MM.1S (cell line): ENCODE results near the gene CBX8.

Experiments
- DNase-seq: peaks from one replicate; pipeline ENCODE4 v3.0.0-alpha.2; 2015
- H2AFZ ChIP-seq: fragments of 300-600 bp; sonication (generic); 2 replicates; pipeline ENCODE4 v1.6.0; 2016; ENCODE audit warnings: antibody characterized with exemption, low read length
- H3F3A ChIP-seq: fragments of 300-600 bp; sonication (generic); 2 replicates; pipeline ENCODE4 v1.6.1; 2016; ENCODE audit warnings: mild to moderate bottlenecking, antibody characterized with exemption, low read length, moderate library complexity, mixed read lengths; ENCODE audit not compliant: insufficient read depth
- H3K27ac ChIP-seq: fragments of 300-600 bp; sonication (generic); 2 replicates; pipeline ENCODE4 v1.5.1; 2016; ENCODE audit warnings: mild to moderate bottlenecking, low read length
- H3K27me3 ChIP-seq: fragments of 300-600 bp; sonication (generic); replicated peaks from 2 replicates; pipeline ENCODE4 v1.6.0; 2016; ENCODE audit warnings: low read length; ENCODE audit not compliant: insufficient read depth
- H3K36me3 ChIP-seq: fragments of 300-600 bp; sonication (generic); replicated peaks from 2 replicates; pipeline ENCODE4 v1.6.1; 2016; ENCODE audit warnings: mild to moderate bottlenecking, low read length, mixed read lengths; ENCODE audit not compliant: insufficient read depth
- H3K4me1 ChIP-seq: fragments of 300-600 bp; sonication (generic); 2 replicates; pipeline ENCODE4 v1.6.1; 2016; ENCODE audit warnings: low read length, mixed read lengths
- H3K4me2 ChIP-seq: fragments of 300-600 bp; sonication (generic); 2 replicates; pipeline ENCODE4 v1.6.0; 2016; ENCODE audit warnings: low read depth, low read length
- H3K4me3 ChIP-seq: fragments of 300-600 bp; sonication (generic); 2 replicates; pipeline ENCODE4 v1.5.1; 2016; ENCODE audit warnings: low read length, mixed read lengths
- H3K79me2 ChIP-seq: fragments of 300-600 bp; sonication (generic); 2 replicates; pipeline ENCODE4 v1.6.1; 2016; ENCODE audit warnings: mixed run types, low read length, mixed read lengths
- H3K9ac ChIP-seq: fragments of 300-600 bp; sonication (generic); 2 replicates; pipeline ENCODE4 v1.6.1; 2016; ENCODE audit warnings: low read length, mixed read lengths
- H3K9me2 ChIP-seq: fragments of 300-600 bp; sonication (generic); replicated peaks from 2 replicates; pipeline ENCODE4 v1.6.1; 2016; ENCODE audit warnings: mild to moderate bottlenecking, low read length, mixed read lengths; ENCODE audit not compliant: insufficient read depth
- H3K9me3 ChIP-seq: fragments of 300-600 bp; sonication (generic); replicated peaks from 2 replicates; pipeline ENCODE4 v1.6.1; 2016; ENCODE audit warnings: mild to moderate bottlenecking, low read length, mixed read lengths; ENCODE audit not compliant: insufficient read depth
- H4K20me1 ChIP-seq: fragments of 300-600 bp; sonication (generic); 2 replicates; pipeline ENCODE4 v1.6.1; 2016; ENCODE audit warnings: mild to moderate bottlenecking, low read length, moderate library complexity, mixed read lengths; ENCODE audit not compliant: insufficient read depth
- CTCF ChIP-seq: fragments of 300-600 bp; sonication (generic); IDR thresholded peaks from 2 replicates; pipeline ENCODE4 v1.5.1; 2016; ENCODE audit warnings: antibody characterized with exemption, low read length, mixed read lengths
- EZH2 ChIP-seq: fragments of 300-600 bp; sonication (generic); optimal IDR thresholded peaks from 2 replicates; pipeline ENCODE3; 2017; ENCODE audit warnings: low read depth, mild to moderate bottlenecking, antibody characterized with exemption, low read length, mixed read lengths
- EZH2phosphoT487 ChIP-seq: fragments of 300-600 bp; sonication (generic); IDR thresholded peaks from 2 replicates; pipeline ENCODE4 v1.6.1; 2018; ENCODE audit warnings: antibody characterized with exemption, low read length

Gene CBX8

GRCh38 chr17:79790805-79791734 is 5.8 kb downstream of the CBX8 start:
- Histone ChIP-seq H3K9me3 (no peaks in the 10 kb centered on the region), H3K4me2 (no peak overlapping the region), H4K20me1 (no peaks in the 10 kb centered on the region), H3K9ac (no peak overlapping the region), H3K4me1 (peaks cover 4% of the 10 kb centered on the region), H3K9me2 (no peaks in the 10 kb centered on the region), H3K79me2 (no peaks in the 10 kb centered on the region), H3K27me3 (peaks cover 64% of the 10 kb centered on the region), H3K27ac (no peak overlapping the region), H3K36me3 (no peaks in the 10 kb centered on the region), H3F3A (no peaks in the 10 kb centered on the region), H2AFZ (no peak overlapping the region), H3K4me3 (no peak overlapping the region)
- TF ChIP-seq EZH2: no peak
- TF ChIP-seq EZH2phosphoT487: no peak
- no peak for TF ChIP-seq CTCF
- DNase-seq: no peak

- Histone ChIP-seq H3K36me3 (no peaks in the 10 kb centered on the region), H4K20me1 (no peaks in the 10 kb centered on the region), H3K27ac (no peak overlapping the region), H3K9me3 (no peaks in the 10 kb centered on the region), H3K4me1 (no peaks in the 10 kb centered on the region), H3K4me3 (no peak overlapping the region), H2AFZ (no peak overlapping the region), H3F3A (no peaks in the 10 kb centered on the region), H3K4me2 (no peak overlapping the region), H3K9me2 (no peaks in the 10 kb centered on the region), H3K9ac (no peak overlapping the region), H3K27me3 (peaks cover 73% of the 10 kb centered on the region), H3K79me2 (no peaks in the 10 kb centered on the region)
- TF ChIP-seq EZH2phosphoT487: no peak
- peak; percentile 51 for TF ChIP-seq CTCF
- no peak for TF ChIP-seq EZH2
- DNase-seq: no peak
These were observed 6.7 kb downstream of the CBX8 start for GRCh38 chr17:79789943-79790804.

- H3F3A ChIP-seq: no peaks in the 10 kb centered on the region
- no peak overlapping the region for H3K27ac ChIP-seq
- no peak overlapping the region for H3K9ac ChIP-seq
- no peaks in the 10 kb centered on the region for H3K79me2 ChIP-seq
- no peak overlapping the region for H3K4me3 ChIP-seq
- no peak overlapping the region for H2AFZ ChIP-seq
- H3K4me1 ChIP-seq: no peaks in the 10 kb centered on the region
- TF ChIP-seq EZH2 (peak; percentile 28), EZH2phosphoT487 (no peak; the same call in 1 of the 2 replicates)
- no peak overlapping the region for H3K4me2 ChIP-seq
- no peaks in the 10 kb centered on the region for H3K9me3 ChIP-seq
- H3K36me3 ChIP-seq: no peaks in the 10 kb centered on the region
- peaks cover 82% of the 10 kb centered on the region for H3K27me3 ChIP-seq
- no peak for DNase-seq
- H4K20me1 ChIP-seq: no peaks in the 10 kb centered on the region
- H3K9me2 ChIP-seq: no peaks in the 10 kb centered on the region
These were observed 7.6 kb downstream of the CBX8 start for GRCh38 chr17:79788989-79789942.
